Neural cell (in vitro differentiated cells): ENCODE data around the gene ARRDC2. TPM values are rescaled to one million over a fixed set of nuclear protein-coding genes. Genes with fewer than 3 reads are reported as not detected.

Experiments
- H2AFZ ChIP-seq: fragments of 200-600, 300-800 bp; sonication (generic), shearing (Covaris generic); 2 replicates; pipeline ENCODE4 v1.6.0; 2014; ENCODE audit warnings: low read depth, mild to moderate bottlenecking, antibody characterized with exemption, low read length, moderate library complexity
- H3F3A ChIP-seq: fragments of 200-600 bp; shearing (Covaris generic); 2 replicates; pipeline ENCODE4 v1.6.1; 2016; ENCODE audit warnings: mild to moderate bottlenecking, moderate library complexity, mixed read lengths, antibody characterized with exemption, low read length; ENCODE audit not compliant: insufficient read depth, poor library complexity, severe bottlenecking
- H3K27ac ChIP-seq: fragments of 200-600, 300-800 bp; sonication (generic), shearing (Covaris generic); 2 replicates; pipeline ENCODE4 v1.5.1; 2014; ENCODE audit warnings: mild to moderate bottlenecking, low read length, moderate library complexity
- H3K27me3 ChIP-seq: fragments of 300-800, 200-600 bp; sonication (generic), shearing (Covaris generic); 2 replicates; pipeline ENCODE4 v1.6.0; 2014; ENCODE audit warnings: mild to moderate bottlenecking, low read depth, low read length, moderate library complexity; ENCODE audit not compliant: insufficient read depth
- H3K36me3 ChIP-seq: fragments of 300-800, 200-600 bp; sonication (generic), shearing (Covaris generic); 2 replicates; pipeline ENCODE4 v1.5.1; 2014; ENCODE audit warnings: mild to moderate bottlenecking, antibody characterized with exemption, low read length, moderate library complexity; ENCODE audit not compliant: insufficient read depth
- H3K4me2 ChIP-seq: fragments of 300-800, 200-600 bp; sonication (generic), shearing (Covaris generic); 2 replicates; pipeline ENCODE4 v1.6.0; 2014; ENCODE audit warnings: mild to moderate bottlenecking, low read length
- H3K4me3 ChIP-seq: fragments of 300-800, 200-600 bp; sonication (generic), shearing (Covaris generic); 2 replicates; pipeline ENCODE4 v1.5.1; 2014; ENCODE audit warnings: mild to moderate bottlenecking, low read length, moderate library complexity
- H3K79me2 ChIP-seq: fragments of 200-600 bp; shearing (Covaris generic); replicated peaks from 2 replicates; pipeline ENCODE4 v1.6.0; 2014; ENCODE audit warnings: mild to moderate bottlenecking, low read length, moderate library complexity; ENCODE audit not compliant: insufficient read depth
- H3K9ac ChIP-seq: fragments of 300-800, 200-600 bp; sonication (generic), shearing (Covaris generic); 2 replicates; pipeline ENCODE4 v1.6.1; 2016; ENCODE audit warnings: mild to moderate bottlenecking, low read length, mixed read lengths
- H3K9me2 ChIP-seq: fragments of 200-600 bp; shearing (Covaris generic); 2 replicates; pipeline ENCODE4 v1.6.1; 2016; ENCODE audit warnings: mild to moderate bottlenecking, low read length, mixed read lengths; ENCODE audit not compliant: insufficient read depth
- H3K9me3 ChIP-seq: fragments of 200-600, 300-800 bp; sonication (generic), shearing (Covaris generic); 2 replicates; pipeline ENCODE4 v1.6.1; 2016; ENCODE audit warnings: mild to moderate bottlenecking, mixed run types, low read length, moderate library complexity, mixed read lengths
- H4K20me1 ChIP-seq: fragments of 200-600 bp; shearing (Covaris generic); 2 replicates; pipeline ENCODE4 v1.6.1; 2016; ENCODE audit warnings: mild to moderate bottlenecking, mixed run types; ENCODE audit not compliant: insufficient read depth
- CTCF ChIP-seq: fragments of 450-650 bp; IDR thresholded peaks from 2 replicates; pipeline ENCODE4 v1.5.1; 2014; ENCODE audit warnings: antibody characterized with exemption, mild to moderate bottlenecking, moderate library complexity; ENCODE audit not compliant: poor library complexity, severe bottlenecking
- EP300 ChIP-seq: fragments of 450-650 bp; conservative IDR thresholded peaks from 2 replicates; pipeline ENCODE4 v1.6.1; 2014; ENCODE audit warnings: antibody characterized with exemption, mild to moderate bottlenecking, moderate library complexity; ENCODE audit not compliant: poor library complexity, severe bottlenecking
- EZH2 ChIP-seq: fragments of 200-600, 300-800 bp; shearing (Covaris generic), sonication (generic); IDR thresholded peaks from 2 replicates; pipeline ENCODE4 v1.6.1; 2014; ENCODE audit warnings: antibody characterized with exemption, low read length, borderline replicate concordance, mild to moderate bottlenecking; ENCODE audit not compliant: insufficient read depth, poor library complexity, severe bottlenecking
- MXI1 ChIP-seq: fragments of 450-650 bp; conservative IDR thresholded peaks from 2 replicates; pipeline ENCODE4 v1.6.1; 2014; ENCODE audit warnings: antibody characterized with exemption, mild to moderate bottlenecking; ENCODE audit not compliant: poor library complexity, severe bottlenecking
- POLR2AphosphoS5 ChIP-seq: IDR thresholded peaks from 2 replicates; pipeline ENCODE4 v1.6.1; 2012
- RAD21 ChIP-seq: fragments of 450-650 bp; conservative IDR thresholded peaks from 2 replicates; pipeline ENCODE4 v1.6.1; 2014; ENCODE audit warnings: antibody characterized with exemption, mild to moderate bottlenecking, moderate library complexity
- REST ChIP-seq: IDR thresholded peaks from 2 replicates; pipeline ENCODE4 v1.6.1; 2012; ENCODE audit warnings: borderline replicate concordance
- SMC3 ChIP-seq: fragments of 450-650 bp; conservative IDR thresholded peaks from 2 replicates; pipeline ENCODE4 v1.6.1; 2014; ENCODE audit warnings: antibody characterized with exemption, mild to moderate bottlenecking, moderate library complexity; ENCODE audit not compliant: poor library complexity
- TAF1 ChIP-seq: IDR thresholded peaks from 2 replicates; pipeline ENCODE4 v1.6.1; 2012; ENCODE audit warnings: low read depth
- polyA plus RNA-seq: library from polyadenylated mRNA; depleted of rRNA; stranded (reverse); fragments of >200 nt; gene quantifications from 2 replicates; pipeline ENCODE4 v1.2.3, GENCODE V29; 2014

ARRDC2 gene
- polyA plus RNA-seq, 1 donor from 2014 or later, result 3.6 TPM

GRCh38 chr19:18014197-18014596 is 6.2 kb downstream of the ARRDC2 start:
- TF ChIP-seq POLR2AphosphoS5, result no peak
- TF ChIP-seq CTCF, result no peak
- TF ChIP-seq REST, result no peak
- no peak for TF ChIP-seq EP300
- no peak for TF ChIP-seq TAF1
- no peak for TF ChIP-seq MXI1
- no peak for TF ChIP-seq SMC3
- TF ChIP-seq RAD21, result no peak
- TF ChIP-seq EZH2, result no peak
- H4K20me1 ChIP-seq, result no peaks in the 10 kb centered on the region
- no peaks in the 10 kb centered on the region for H3F3A ChIP-seq
- H2AFZ ChIP-seq, result no peak overlapping the region
- no peaks in the 10 kb centered on the region for H3K36me3 ChIP-seq
- H3K4me2 ChIP-seq, result no peak overlapping the region
- no peak overlapping the region for H3K27ac ChIP-seq
- H3K9me3 ChIP-seq, result no peaks in the 10 kb centered on the region
- no peak overlapping the region for H3K4me3 ChIP-seq
- no peaks in the 10 kb centered on the region for H3K27me3 ChIP-seq
- H3K9me2 ChIP-seq, result no peaks in the 10 kb centered on the region
- H3K79me2 ChIP-seq, result no peaks in the 10 kb centered on the region
- no peak overlapping the region for H3K9ac ChIP-seq

- Histone ChIP-seq H3K27me3 (no peaks in the 10 kb centered on the region), H3K9me2 (no peaks in the 10 kb centered on the region), H4K20me1 (no peaks in the 10 kb centered on the region), H3F3A (no peaks in the 10 kb centered on the region), H3K4me2 (no peak overlapping the region), H3K9me3 (no peaks in the 10 kb centered on the region), H3K36me3 (no peaks in the 10 kb centered on the region), H3K4me3 (no peak overlapping the region), H3K9ac (no peak overlapping the region), H3K79me2 (no peaks in the 10 kb centered on the region), H3K27ac (no peak overlapping the region), H2AFZ (no peak overlapping the region)
- no peak for TF ChIP-seq POLR2AphosphoS5
- no peak for TF ChIP-seq SMC3
- TF ChIP-seq EP300, result no peak
- TF ChIP-seq MXI1, result no peak
- TF ChIP-seq CTCF, result no peak
- no peak for TF ChIP-seq REST
- no peak for TF ChIP-seq TAF1
- TF ChIP-seq RAD21, result no peak
- no peak for TF ChIP-seq EZH2
Observed at GRCh38 chr19:18016209-18016910, 8.4 kb downstream of the ARRDC2 start.
